Measurements from ENCODE around the gene AP2A1. TPM values are rescaled to one million over a fixed set of nuclear protein-coding genes. Genes with fewer than 3 reads are reported as not detected.

Gene AP2A1
- 46.0 to 56.6 TPM (median 51.1 TPM) in 5 replicates for total RNA-seq (2022; extraction: Qiagen RNA extraction; ENCODE audit: low read depth)

GRCh38 chr19:49766930-49767299 lies at the start of gene AP2A1:
Gene AP2A1, plus strand, starts transcription at chr19:49767001. Its CDS starts 133 bp downstream, at chr19:49767134.

GRCh38 chr19:49763230-49763629 lies 3.6 kb upstream of the AP2A1 start, which contains the start of gene TSKS:
Gene TSKS, minus strand, starts transcription at chr19:49763306. Its CDS starts 59 bp downstream, at chr19:49763247.

GRCh38 chr19:49812997-49813861 lies 46.4 kb downstream of the AP2A1 start, which contains the start of gene FUZ:
Gene FUZ, minus strand, starts transcription at chr19:49813292. Its CDS starts 186 bp downstream, at chr19:49813106.

GRCh38 chr19:49817964-49818648 lies 51.3 kb downstream of the AP2A1 start, which contains the start of gene MED25:
Gene MED25, plus strand, starts transcription at chr19:49818289. Its CDS starts 53 bp downstream, at chr19:49818342.

GRCh38 chr19:49850487-49851342 lies 83.9 kb downstream of the AP2A1 start, which contains the start of gene PTOV1:
Gene PTOV1, plus strand, starts transcription at chr19:49851159.

Other genes with a start within 250 kb of the AP2A1 start
- gene RCN3, start 239.0 kb upstream of the AP2A1 start, total RNA-seq (2022; extraction: Qiagen RNA extraction; ENCODE audit: low read depth), result 1.1 to 2.4 TPM (median 2.2 TPM) in 5 replicates
- 81.8 to 113 TPM (median 104 TPM) in 5 replicates for gene NOSIP, start 186.4 kb upstream of the AP2A1 start, total RNA-seq (2022; extraction: Qiagen RNA extraction; ENCODE audit: low read depth)
- 0.64 to 0.93 TPM (median 0.73 TPM) in 5 replicates for gene PRRG2, start 185.7 kb upstream of the AP2A1 start, total RNA-seq (2022; extraction: Qiagen RNA extraction; ENCODE audit: low read depth)
- 26.3 to 33.5 TPM (median 29.6 TPM) in 5 replicates for gene PRR12, start 175.8 kb upstream of the AP2A1 start, total RNA-seq (2022; extraction: Qiagen RNA extraction; ENCODE audit: low read depth)
- gene RRAS, start 126.9 kb upstream of the AP2A1 start, total RNA-seq (2022; extraction: Qiagen RNA extraction; ENCODE audit: low read depth), result 78.0 to 135 TPM (median 125 TPM) in 5 replicates
- 45.8 to 71.4 TPM (median 69.7 TPM) in 5 replicates for gene SCAF1, start 124.8 kb upstream of the AP2A1 start, total RNA-seq (2022; extraction: Qiagen RNA extraction; ENCODE audit: low read depth)
- gene IRF3, start 101.1 kb upstream of the AP2A1 start, total RNA-seq (2022; extraction: Qiagen RNA extraction; ENCODE audit: low read depth), result 90.0 to 124 TPM (median 114 TPM) in 5 replicates
- 53.6 to 76.6 TPM (median 68.8 TPM) in 5 replicates for gene BCL2L12, start 101.1 kb upstream of the AP2A1 start, total RNA-seq (2022; extraction: Qiagen RNA extraction; ENCODE audit: low read depth)
- gene PRMT1, start 89.7 kb upstream of the AP2A1 start, total RNA-seq (2022; extraction: Qiagen RNA extraction; ENCODE audit: low read depth), result 399 to 454 TPM (median 422 TPM) in 5 replicates
- gene ADM5, start 77.4 kb upstream of the AP2A1 start, total RNA-seq (2022; extraction: Qiagen RNA extraction; ENCODE audit: low read depth), result 3.9 to 7.0 TPM (median 6.8 TPM) in 5 replicates
- 13.3 to 15.1 TPM (median 13.5 TPM) in 5 replicates for gene CPT1C, start 75.9 kb upstream of the AP2A1 start, total RNA-seq (2022; extraction: Qiagen RNA extraction; ENCODE audit: low read depth)
- gene TSKS, start 3.7 kb upstream of the AP2A1 start, total RNA-seq (2022; extraction: Qiagen RNA extraction; ENCODE audit: low read depth), result not detected in 5 replicates
- gene FUZ, start 46.3 kb downstream of the AP2A1 start, total RNA-seq (2022; extraction: Qiagen RNA extraction; ENCODE audit: low read depth), result 13.7 to 16.0 TPM (median 15.2 TPM) in 5 replicates
- 46.9 to 68.9 TPM (median 60.0 TPM) in 5 replicates for gene MED25, start 51.3 kb downstream of the AP2A1 start, total RNA-seq (2022; extraction: Qiagen RNA extraction; ENCODE audit: low read depth)
- gene PTOV1, start 84.2 kb downstream of the AP2A1 start, total RNA-seq (2022; extraction: Qiagen RNA extraction; ENCODE audit: low read depth), result 109 to 159 TPM (median 143 TPM) in 5 replicates
- gene PNKP, start 100.6 kb downstream of the AP2A1 start, total RNA-seq (2022; extraction: Qiagen RNA extraction; ENCODE audit: low read depth), result 45.9 to 63.6 TPM (median 50.4 TPM) in 5 replicates
- 70.9 to 125 TPM (median 113 TPM) in 5 replicates for gene AKT1S1, start 110.4 kb downstream of the AP2A1 start, total RNA-seq (2022; extraction: Qiagen RNA extraction; ENCODE audit: low read depth)
- gene TBC1D17, start 110.7 kb downstream of the AP2A1 start, total RNA-seq (2022; extraction: Qiagen RNA extraction; ENCODE audit: low read depth), result 21.2 to 24.9 TPM (median 24.4 TPM) in 5 replicates
- 0.44 to 1.2 TPM (median 0.91 TPM) in 5 replicates for gene IL4I1, start 129.9 kb downstream of the AP2A1 start, total RNA-seq (2022; extraction: Qiagen RNA extraction; ENCODE audit: low read depth)
- 48.8 to 56.8 TPM (median 55.5 TPM) in 5 replicates for gene ATF5, start 162.2 kb downstream of the AP2A1 start, total RNA-seq (2022; extraction: Qiagen RNA extraction; ENCODE audit: low read depth)
- 81.6 to 100 TPM (median 97.6 TPM) in 5 replicates for gene NUP62, start 162.5 kb downstream of the AP2A1 start, total RNA-seq (2022; extraction: Qiagen RNA extraction; ENCODE audit: low read depth)
- gene SIGLEC11, start 194.2 kb downstream of the AP2A1 start, total RNA-seq (2022; extraction: Qiagen RNA extraction; ENCODE audit: low read depth), result not detected in 5 replicates